DOHH2 (cell line): Measurements from ENCODE around the gene KLHL36.

Experiments
- H3F3A ChIP-seq: fragments of 200-600 bp; sonication (generic), shearing (Covaris generic); 2 replicates; pipeline ENCODE4 v1.6.0; 2016; ENCODE audit warnings: antibody characterized with exemption, mild to moderate bottlenecking; ENCODE audit not compliant: control insufficient read depth, insufficient read depth
- H3K27ac ChIP-seq: fragments of 200-600 bp; sonication (generic); 2 replicates; pipeline ENCODE4 v1.5.1; 2014; ENCODE audit warnings: low read depth, mild to moderate bottlenecking, low read length, moderate library complexity
- H3K27me3 ChIP-seq: fragments of 200-600 bp; sonication (generic); 2 replicates; pipeline ENCODE4 v1.6.1; 2014; ENCODE audit warnings: mild to moderate bottlenecking, low read length, mixed read lengths; ENCODE audit not compliant: control insufficient read depth
- H3K36me3 ChIP-seq: fragments of 200-600 bp; sonication (generic); 2 replicates; pipeline ENCODE4 v1.6.1; 2014; ENCODE audit warnings: mild to moderate bottlenecking, low read length, moderate library complexity, mixed read lengths; ENCODE audit not compliant: control insufficient read depth
- H3K4me1 ChIP-seq: fragments of 200-600 bp; sonication (generic); 2 replicates; pipeline ENCODE4 v1.6.1; 2014; ENCODE audit warnings: mild to moderate bottlenecking, low read length, mixed read lengths; ENCODE audit not compliant: control insufficient read depth
- H3K4me2 ChIP-seq: fragments of 200-600 bp; sonication (generic); 2 replicates; pipeline ENCODE4 v1.6.0; 2014; ENCODE audit warnings: mild to moderate bottlenecking, low read length, moderate library complexity
- H3K4me3 ChIP-seq: fragments of 200-600 bp; sonication (generic); 2 replicates; pipeline ENCODE4 v1.5.1; 2014; ENCODE audit warnings: mild to moderate bottlenecking, low read length, mixed read lengths
- H3K79me2 ChIP-seq: fragments of 200-600 bp; sonication (generic); 2 replicates; pipeline ENCODE4 v1.6.1; 2014; ENCODE audit warnings: mild to moderate bottlenecking, low read length, mixed read lengths; ENCODE audit not compliant: control insufficient read depth
- H3K9me2 ChIP-seq: fragments of 200-600 bp; sonication (generic); replicated peaks from 2 replicates; pipeline ENCODE4 v1.6.1; 2014; ENCODE audit warnings: mild to moderate bottlenecking, low read length, mixed read lengths; ENCODE audit not compliant: control insufficient read depth
- H3K9me3 ChIP-seq: fragments of 200-600 bp; sonication (generic); 2 replicates; pipeline ENCODE4 v1.6.1; 2014; ENCODE audit warnings: antibody characterized with exemption, low read length, mixed read lengths; ENCODE audit not compliant: control insufficient read depth, insufficient read depth
- H4K20me1 ChIP-seq: fragments of 200-600 bp; sonication (generic); 2 replicates; pipeline ENCODE4 v1.6.0; 2014; ENCODE audit warnings: low read depth, mild to moderate bottlenecking, antibody characterized with exemption, low read length, moderate library complexity; ENCODE audit not compliant: control insufficient read depth, insufficient read depth
- CTCF ChIP-seq: fragments of 200-600 bp; sonication (generic); IDR thresholded peaks from one replicate; pipeline ENCODE4 v1.5.1; 2014; ENCODE audit warnings: antibody characterized with exemption, mild to moderate bottlenecking, low read depth, low read length; ENCODE audit not compliant: poor library complexity, severe bottlenecking
- EZH2phosphoT487 ChIP-seq: fragments of 200-600 bp; sonication (generic); IDR thresholded peaks from 2 replicates; pipeline ENCODE4 v1.6.1; 2017; ENCODE audit warnings: borderline replicate concordance, mild to moderate bottlenecking, antibody characterized with exemption, low read length, moderate library complexity, mixed read lengths

KLHL36 gene

GRCh38 chr16:84699712-84700445, 51.6 kb downstream of the KLHL36 start, which contains the start of gene USP10:
TSS of gene USP10 (plus strand) at chr16:84700000. CDS start at chr16:84700091, 91 bp downstream.
- H3K79me2 ChIP-seq = peaks cover 56% of the 10 kb centered on the region
- H4K20me1 ChIP-seq = peaks cover 32% of the 10 kb centered on the region
- H3K9me2 ChIP-seq = no peaks in the 10 kb centered on the region
- no peaks in the 10 kb centered on the region; the same call in 1 of the 2 replicates for H3F3A ChIP-seq
- peaks cover 28% of the 10 kb centered on the region for H3K36me3 ChIP-seq
- no peaks in the 10 kb centered on the region for H3K27me3 ChIP-seq
- H3K9me3 ChIP-seq = no peaks in the 10 kb centered on the region
- peaks cover 37% of the 10 kb centered on the region for H3K4me1 ChIP-seq
- no peak for TF ChIP-seq CTCF
- no peak for TF ChIP-seq EZH2phosphoT487
- peak within 1 kb of the TSS; percentile 53 for H3K27ac ChIP-seq
- H3K4me3 ChIP-seq = peak within 1 kb of the TSS; percentile 92
- H3K4me2 ChIP-seq = peak within 1 kb of the TSS; percentile 75

GRCh38 chr16:84700446-84701300, 52.4 kb downstream of the KLHL36 start:
- Histone ChIP-seq H3K27ac (peak overlapping the region; percentile 53), H3K4me3 (peak overlapping the region; percentile 92), H3K4me1 (peaks cover 37% of the 10 kb centered on the region), H4K20me1 (peaks cover 32% of the 10 kb centered on the region), H3F3A (no peaks in the 10 kb centered on the region; the same call in 1 of the 2 replicates), H3K36me3 (peaks cover 29% of the 10 kb centered on the region), H3K27me3 (no peaks in the 10 kb centered on the region), H3K9me3 (no peaks in the 10 kb centered on the region), H3K79me2 (peaks cover 64% of the 10 kb centered on the region), H3K9me2 (no peaks in the 10 kb centered on the region), H3K4me2 (peak overlapping the region; percentile 69)
- TF ChIP-seq EZH2phosphoT487 (no peak), CTCF (no peak)

GRCh38 chr16:84703681-84704080, 55.4 kb downstream of the KLHL36 start:
- Histone ChIP-seq H3K27ac (no peak overlapping the region), H4K20me1 (peaks cover 48% of the 10 kb centered on the region), H3K79me2 (peaks cover 94% of the 10 kb centered on the region), H3K9me2 (no peaks in the 10 kb centered on the region), H3K9me3 (no peaks in the 10 kb centered on the region), H3K4me1 (peaks cover 37% of the 10 kb centered on the region), H3F3A (peaks cover 3% of the 10 kb centered on the region; the same call in 1 of the 2 replicates), H3K4me3 (no peak overlapping the region), H3K36me3 (peaks cover 51% of the 10 kb centered on the region), H3K27me3 (no peaks in the 10 kb centered on the region), H3K4me2 (peak overlapping the region; percentile 30)
- TF ChIP-seq EZH2phosphoT487 (no peak), CTCF (no peak)
